GM12873 (cell line): ENCODE data around the gene HMGB2.

Experiments used
- CTCF ChIP-seq: IDR thresholded peaks from 2 replicates; pipeline ENCODE4 v1.5.1; 2012; ENCODE audit warnings: low read depth, mild to moderate bottlenecking, moderate library complexity, low read length, control low read depth; ENCODE audit not compliant: insufficient read depth; ENCODE audit errors: missing control alignments

Gene HMGB2

GRCh38 chr4:173333658-173334084, 487 bp downstream of the HMGB2 start:
- no peak for TF ChIP-seq CTCF

- no peak for TF ChIP-seq CTCF
Observed at GRCh38 chr4:173332963-173333657, 1.0 kb downstream of the HMGB2 start.

DNA sequence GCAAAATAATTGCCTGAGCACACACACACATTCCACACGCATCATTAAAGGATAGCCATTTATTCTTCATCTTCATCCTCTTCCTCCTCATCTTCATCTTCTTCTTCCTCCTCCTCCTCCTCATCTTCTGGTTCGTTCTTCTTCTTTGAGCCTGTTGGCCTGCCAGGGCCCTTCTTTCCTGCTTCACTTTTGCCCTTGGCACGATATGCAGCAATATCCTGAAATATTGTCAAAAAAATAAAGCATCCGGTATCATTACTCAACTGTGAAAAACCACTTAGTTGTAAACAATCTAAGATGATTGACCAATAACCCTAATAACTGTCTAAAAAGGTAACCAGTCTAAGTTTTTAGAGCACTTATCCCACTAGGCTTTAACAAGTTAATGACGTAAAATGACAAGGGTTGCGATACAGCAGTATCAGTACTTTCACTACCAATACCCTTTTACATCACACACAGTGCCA, 2.1 kb downstream of the HMGB2 start:
- no peak for TF ChIP-seq CTCF

- TF ChIP-seq CTCF, result no peak
Observed at GRCh38 chr4:173330590-173330989, 3.6 kb downstream of the HMGB2 start.

DNA sequence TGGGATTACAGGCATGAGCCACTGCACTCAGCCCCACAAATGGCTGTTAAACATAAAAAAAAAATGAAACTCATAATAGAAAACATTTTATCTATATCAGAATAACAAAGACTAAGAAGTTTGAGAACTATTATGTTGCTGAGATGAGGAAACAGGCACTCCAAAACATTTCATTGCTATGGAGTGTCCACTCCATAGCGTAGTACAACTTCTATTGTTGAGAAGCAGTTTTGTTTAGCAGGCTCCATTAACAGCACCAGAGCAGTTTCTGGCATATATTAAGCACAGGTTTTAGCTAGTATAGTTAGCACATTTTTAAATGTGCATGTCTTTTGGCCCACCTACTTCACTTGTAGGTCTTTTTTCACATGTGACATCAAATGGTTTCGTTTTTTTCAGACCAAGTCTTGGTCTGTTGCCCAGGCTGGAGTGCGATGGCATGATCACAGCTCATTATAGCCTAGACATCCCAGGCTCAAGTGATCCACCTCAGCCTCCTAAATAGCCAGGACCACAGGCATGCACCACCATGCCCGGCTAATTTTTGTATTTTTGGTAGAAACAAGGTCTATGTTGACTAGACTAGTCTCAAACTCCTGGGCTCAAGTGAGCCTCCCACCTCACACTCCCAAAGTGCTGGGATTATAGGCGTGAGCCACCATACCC, 5.8 kb downstream of the HMGB2 start:
- no peak for TF ChIP-seq CTCF

DNA sequence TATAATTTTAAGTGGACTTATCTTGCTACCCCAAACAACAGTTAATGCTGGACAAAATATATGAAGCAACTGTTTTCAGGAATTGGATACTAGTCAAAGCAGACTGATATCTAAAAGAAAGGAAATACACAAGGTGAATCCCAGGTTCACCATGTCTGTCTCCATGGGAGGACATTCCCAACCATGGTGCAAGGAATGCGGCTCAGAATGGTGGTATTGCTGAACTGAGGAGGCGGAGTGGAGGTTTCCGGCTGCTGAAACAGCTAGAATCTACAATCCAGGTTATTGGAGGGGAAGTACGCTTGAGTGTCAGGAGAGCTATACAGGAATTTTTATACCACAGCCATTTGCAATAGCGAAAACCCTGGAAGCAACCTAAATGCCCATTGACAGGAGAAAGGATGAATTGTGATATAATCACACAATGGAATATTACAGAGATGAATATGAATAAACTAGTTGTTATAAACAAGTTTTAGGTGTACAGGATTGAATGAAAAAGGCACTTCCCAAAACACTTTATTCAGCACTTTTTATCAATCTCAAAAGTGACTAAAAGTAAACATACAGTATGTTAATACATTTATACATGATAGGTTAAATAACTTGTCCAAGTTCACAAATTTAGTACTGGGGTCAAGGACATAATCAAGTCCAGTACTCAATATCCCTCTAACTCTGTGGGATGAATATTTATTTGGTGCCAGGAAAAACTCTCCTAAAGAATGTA, 9.0 kb downstream of the HMGB2 start:
- TF ChIP-seq CTCF, result no peak

- no peak for TF ChIP-seq CTCF
Observed at GRCh38 chr4:173319696-173320095, 14.5 kb downstream of the HMGB2 start.
